OCI-LY7 (cell line): ENCODE results near the gene NELL1.

ENCODE experiments used
- CTCF ChIP-seq: fragments of 200-600 bp; sonication (generic); conservative IDR thresholded peaks from 2 replicates; pipeline ENCODE4 v1.5.1; 2014; ENCODE audit warnings: mild to moderate bottlenecking, antibody characterized with exemption, low read length, moderate library complexity, mixed read lengths
- EZH2phosphoT487 ChIP-seq: fragments of 200-600 bp; sonication (generic); IDR thresholded peaks from 2 replicates; pipeline ENCODE4 v1.6.1; 2018; ENCODE audit warnings: low read depth, borderline replicate concordance, mild to moderate bottlenecking, mixed run types, antibody characterized with exemption, low read length, moderate library complexity, mixed read lengths

GRCh38 chr11:21007297-21007696, 337.9 kb downstream of the NELL1 start:
- TF ChIP-seq CTCF (no peak), EZH2phosphoT487 (no peak)
